ENCODE results near the gene DHX15.

DHX15 gene

GRCh38 chr4:24537025-24537424 is 47.3 kb downstream of the DHX15 start:
- Histone ChIP-seq H3K36me3 (ENCODE audit: insufficient read depth, low read length) (peaks cover 91% of the 10 kb centered on the region), H3K9me2 (ENCODE audit: low read depth, low read length) (no peaks in the 10 kb centered on the region), H3K79me2 (ENCODE audit: insufficient read depth, low read length) (0 out of 2 replicates have a peak, but pooled peaks cover 3% of the 10 kb centered on the region)

GRCh38 chr4:24535399-24535798 is 49.0 kb downstream of the DHX15 start:
- H2AFZ ChIP-seq (ENCODE audit: low read length): no peak overlapping the region
- H3K27me3 ChIP-seq (ENCODE audit: insufficient read depth, low read length): no peaks in the 10 kb centered on the region
- H3K27ac ChIP-seq (ENCODE audit: low read depth, low read length, poor library complexity, severe bottlenecking): no peak overlapping the region
- no peaks in the 10 kb centered on the region for H3K9me2 ChIP-seq (ENCODE audit: low read depth, low read length)
- H4K20me1 ChIP-seq (ENCODE audit: insufficient read depth, low read length): no peaks in the 10 kb centered on the region
- H3K4me1 ChIP-seq (ENCODE audit: insufficient read depth, low read length, severe bottlenecking): no peaks in the 10 kb centered on the region
- no peak overlapping the region for H3K4me2 ChIP-seq (ENCODE audit: low read length)
- 0 out of 2 replicates have a peak, but pooled peaks cover 3% of the 10 kb centered on the region for H3K79me2 ChIP-seq (ENCODE audit: insufficient read depth, low read length)
- no peak overlapping the region for H3K9ac ChIP-seq (ENCODE audit: low read length)
- H3K9me3 ChIP-seq (ENCODE audit: low read length): no peaks in the 10 kb centered on the region
- peaks cover 82% of the 10 kb centered on the region for H3K36me3 ChIP-seq (ENCODE audit: insufficient read depth, low read length)
- no peak overlapping the region for H3K4me3 ChIP-seq (ENCODE audit: low read depth, low read length, poor library complexity, severe bottlenecking)
- H3F3A ChIP-seq (ENCODE audit: insufficient read depth, low read length): no peaks in the 10 kb centered on the region
- TF ChIP-seq CTCF (IDR thresholded peaks at IDR 0.05; ENCODE audit: low read length): no peak

More at GRCh38 chr4:24537025-24537424, 47.3 kb downstream of the DHX15 start:
- H3K4me3 ChIP-seq (ENCODE audit: low read depth, low read length, poor library complexity, severe bottlenecking): no peak overlapping the region
- H3K27ac ChIP-seq (ENCODE audit: low read depth, low read length, poor library complexity, severe bottlenecking): no peak overlapping the region
- H3K4me2 ChIP-seq (ENCODE audit: low read length): no peak overlapping the region
- no peaks in the 10 kb centered on the region for H3F3A ChIP-seq (ENCODE audit: insufficient read depth, low read length)
- H4K20me1 ChIP-seq (ENCODE audit: insufficient read depth, low read length): no peaks in the 10 kb centered on the region
- no peaks in the 10 kb centered on the region for H3K27me3 ChIP-seq (ENCODE audit: insufficient read depth, low read length)
- no peak for TF ChIP-seq EZH2 (IDR thresholded peaks at IDR 0.05; ENCODE audit: borderline replicate concordance, low read length)
- TF ChIP-seq CTCF (IDR thresholded peaks at IDR 0.05; ENCODE audit: low read length): no peak
- H3K9ac ChIP-seq (ENCODE audit: low read length): no peak overlapping the region
- no peak overlapping the region for H2AFZ ChIP-seq (ENCODE audit: low read length)
- H3K4me1 ChIP-seq (ENCODE audit: insufficient read depth, low read length, severe bottlenecking): no peaks in the 10 kb centered on the region
- no peaks in the 10 kb centered on the region for H3K9me3 ChIP-seq (ENCODE audit: low read length)

GRCh38 chr4:24533364-24533763 is 51.0 kb downstream of the DHX15 start:
- 0 out of 2 replicates have a peak, but pooled peaks cover 3% of the 10 kb centered on the region for H3K79me2 ChIP-seq (ENCODE audit: insufficient read depth, low read length)
- H3K4me3 ChIP-seq (ENCODE audit: low read depth, low read length, poor library complexity, severe bottlenecking): no peak overlapping the region
- no peak overlapping the region for H3K9ac ChIP-seq (ENCODE audit: low read length)
- no peaks in the 10 kb centered on the region for H3K27me3 ChIP-seq (ENCODE audit: insufficient read depth, low read length)
- peaks cover 85% of the 10 kb centered on the region for H3K36me3 ChIP-seq (ENCODE audit: insufficient read depth, low read length)
- no peak overlapping the region for H3K27ac ChIP-seq (ENCODE audit: low read depth, low read length, poor library complexity, severe bottlenecking)
- no peaks in the 10 kb centered on the region for H3K4me1 ChIP-seq (ENCODE audit: insufficient read depth, low read length, severe bottlenecking)
- no peaks in the 10 kb centered on the region for H3F3A ChIP-seq (ENCODE audit: insufficient read depth, low read length)
- H3K9me3 ChIP-seq (ENCODE audit: low read length): no peaks in the 10 kb centered on the region
- no peak overlapping the region for H2AFZ ChIP-seq (ENCODE audit: low read length)
- H3K9me2 ChIP-seq (ENCODE audit: low read depth, low read length): no peaks in the 10 kb centered on the region
- no peak overlapping the region for H3K4me2 ChIP-seq (ENCODE audit: low read length)
- no peaks in the 10 kb centered on the region for H4K20me1 ChIP-seq (ENCODE audit: insufficient read depth, low read length)
- no peak for TF ChIP-seq EZH2 (IDR thresholded peaks at IDR 0.05; ENCODE audit: borderline replicate concordance, low read length)
- TF ChIP-seq CTCF (IDR thresholded peaks at IDR 0.05; ENCODE audit: low read length): no peak

All from OCI-LY1 (cell line).